Activated CD8-positive, alpha-beta memory T cell treated with anti-CD3 and anti-CD28 coated beads for 1 hour (primary cell): Measurements from ENCODE around the gene SSB.
"Not testable (repeated sequence)": the region's sequence is repeated elsewhere in the genome, so short reads cannot be mapped to it uniquely, and the experiment has no call there.

Source experiments
- DNase-seq, 2 donors: peaks; one replicate each; pipeline ENCODE4 v3.0.0-alpha.2; 2020; ENCODE audit warnings: low read depth in 1 of 2; ENCODE audit errors: extremely low read depth in 1 of 2

SSB gene

DNA sequence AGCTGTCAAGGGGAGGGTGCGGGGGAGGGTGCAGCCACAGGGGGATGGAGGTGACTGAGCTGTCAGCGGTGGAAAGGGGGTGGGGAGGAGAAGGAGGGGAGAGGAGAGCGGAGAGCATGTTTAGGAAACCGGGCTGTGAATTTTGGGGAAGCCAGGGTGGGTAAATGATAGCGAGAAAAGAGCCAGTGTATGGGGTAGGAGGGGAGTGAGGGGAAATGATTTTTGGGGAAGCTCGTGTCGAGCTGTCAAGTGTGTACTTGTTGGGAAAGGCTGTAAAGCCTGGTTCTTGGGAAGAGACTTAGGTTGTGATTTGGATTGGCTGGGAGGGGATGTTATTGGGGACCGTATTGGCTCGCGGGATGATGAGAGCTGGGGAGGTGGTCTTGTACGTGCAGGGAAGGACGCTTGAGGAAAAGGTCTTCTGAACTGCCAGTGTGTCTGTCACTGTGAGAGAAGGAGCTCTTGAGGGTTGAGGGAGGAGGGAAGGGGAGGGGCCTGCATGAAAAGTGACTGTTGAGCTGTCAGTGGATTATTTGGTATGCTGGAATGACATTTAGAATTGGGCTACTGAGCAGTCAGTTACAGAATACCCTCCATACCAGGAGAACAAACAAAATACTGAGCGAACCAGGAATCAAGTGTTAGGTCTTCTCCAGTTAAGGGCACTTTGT lies 29.6 kb downstream of the SSB start:
- no peak for DNase-seq

DNA sequence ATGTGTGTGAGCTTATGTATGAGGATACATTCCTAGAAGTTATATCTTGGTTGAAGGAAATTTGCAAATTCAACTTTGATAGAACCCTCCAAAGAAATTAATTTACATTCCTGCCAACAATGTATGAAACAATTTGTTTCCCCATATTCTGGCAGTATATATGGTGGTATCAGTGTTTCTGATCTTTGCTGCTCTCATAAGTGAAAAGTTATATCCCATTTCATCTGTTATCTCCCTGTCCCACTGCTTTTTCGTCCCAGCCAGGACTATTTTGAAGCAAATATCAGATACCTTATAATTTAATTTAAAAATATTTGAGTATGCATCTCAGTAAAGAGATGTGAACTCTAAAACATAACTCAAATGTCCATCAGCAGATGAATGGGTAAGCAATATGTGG lies 35.7 kb downstream of the SSB start:
- no peak for DNase-seq

DNA sequence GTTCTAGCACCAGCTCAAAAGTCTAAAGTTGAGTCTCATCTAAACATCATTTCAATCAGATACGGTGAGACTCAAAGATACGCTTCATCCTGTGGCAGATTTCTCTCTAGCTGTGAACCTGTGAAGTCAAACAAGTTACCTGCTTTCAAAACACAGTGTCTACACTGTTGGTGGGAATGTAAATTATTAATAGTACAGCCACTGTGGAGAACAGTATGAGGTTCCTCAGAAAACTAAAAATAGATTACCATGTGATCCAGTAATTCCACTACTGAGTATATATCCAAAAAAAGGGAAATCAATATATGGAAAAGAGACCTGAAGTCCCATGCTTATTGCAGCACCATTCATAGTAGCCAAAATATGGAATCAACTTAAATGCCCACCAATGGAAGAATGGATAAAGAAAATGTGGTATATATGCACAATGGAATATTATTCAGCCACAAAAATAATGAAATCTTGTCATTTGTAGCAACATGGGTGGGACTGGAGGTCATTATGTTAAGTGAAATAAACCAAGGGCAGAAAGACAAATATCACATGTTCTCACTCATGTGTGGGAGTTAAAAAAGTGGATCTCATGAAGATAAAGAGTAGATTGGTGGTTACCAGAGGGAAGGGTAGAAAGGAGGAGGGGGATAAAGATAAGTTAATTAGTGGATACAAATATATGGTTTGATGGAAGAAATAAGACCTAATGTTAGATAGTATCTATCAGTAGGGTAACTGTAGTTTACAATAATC lies 40.2 kb downstream of the SSB start:
- no peak for DNase-seq

DNA sequence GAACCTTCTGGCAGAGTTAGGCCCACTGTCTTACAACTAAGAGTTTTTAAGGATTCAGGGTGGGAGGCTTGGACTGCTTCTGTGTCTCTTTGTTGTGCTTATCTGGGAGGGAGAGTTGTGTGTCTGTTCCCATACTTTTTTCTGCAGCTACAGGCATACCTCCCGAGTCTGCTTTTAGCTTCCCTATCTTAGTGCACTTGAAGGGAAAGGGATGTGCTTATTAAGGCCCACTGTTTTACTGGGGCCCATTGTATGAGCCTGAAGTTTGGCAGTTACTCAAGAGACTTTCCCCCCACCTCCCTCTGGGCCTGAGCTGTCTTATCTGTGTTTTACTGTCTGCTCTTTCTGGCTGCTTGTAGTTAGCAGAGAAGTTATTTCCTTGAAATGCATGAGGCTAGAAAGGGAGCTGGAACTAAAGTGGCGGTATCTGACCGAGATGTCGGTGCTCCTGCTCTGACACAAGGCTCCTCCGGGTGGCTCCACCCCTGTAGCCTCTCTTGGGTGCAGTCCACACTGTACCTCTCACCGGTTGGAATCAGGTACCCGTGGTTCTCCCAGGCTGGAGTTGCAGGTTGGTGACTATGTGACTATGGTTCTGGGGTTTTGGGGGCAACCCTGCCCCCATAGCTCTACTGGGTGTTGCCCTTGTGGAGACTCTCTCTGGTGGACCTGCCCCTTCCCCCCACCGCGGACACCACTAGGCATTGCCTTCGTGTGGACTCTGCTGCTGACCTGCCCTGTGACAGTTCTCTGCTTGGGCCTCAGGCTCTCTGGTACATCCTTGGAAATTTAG lies 41.5 kb downstream of the SSB start:
- DNase-seq = no peak

DNA sequence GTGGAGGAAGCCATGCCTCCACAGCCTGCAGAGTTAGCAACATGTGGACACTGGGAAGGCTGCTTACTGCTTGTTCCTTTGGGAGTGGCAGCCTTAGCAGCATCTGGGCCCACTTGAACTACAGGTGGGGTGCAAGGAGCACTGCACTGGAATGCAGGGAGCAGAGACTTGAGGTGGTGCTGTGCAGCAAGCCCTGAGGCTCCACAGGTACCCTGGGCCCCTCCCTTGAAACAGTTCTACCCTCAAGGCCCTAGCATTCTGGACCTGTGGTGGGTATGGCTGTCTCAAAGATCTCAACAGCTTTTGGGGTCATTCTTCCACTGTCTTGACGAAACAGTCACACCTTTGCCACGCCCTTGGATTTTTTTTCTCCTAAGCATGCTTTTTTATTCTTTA lies 42.1 kb downstream of the SSB start:
- no peak for DNase-seq

DNA sequence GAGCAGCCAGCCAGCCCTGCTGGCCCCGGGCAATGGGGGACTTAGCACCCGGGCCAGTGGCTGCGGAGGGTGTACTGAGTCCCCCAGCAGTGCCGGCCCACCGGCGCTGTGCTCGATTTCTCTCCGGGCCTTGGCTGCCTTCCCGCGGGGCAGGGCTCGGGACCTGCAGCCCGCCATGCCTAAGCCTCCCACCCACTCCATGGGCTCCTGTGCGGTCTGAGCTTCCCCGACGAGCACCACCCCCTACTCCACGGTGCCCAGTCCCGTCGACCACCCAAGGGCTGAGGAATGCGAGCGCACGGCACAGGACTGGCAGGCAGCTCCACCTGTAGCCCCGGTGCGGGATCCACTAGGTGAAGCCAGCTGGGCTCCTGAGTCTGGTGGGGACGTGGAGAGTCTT lies 43.0 kb downstream of the SSB start:
- not testable (repeated sequence) for DNase-seq

DNA sequence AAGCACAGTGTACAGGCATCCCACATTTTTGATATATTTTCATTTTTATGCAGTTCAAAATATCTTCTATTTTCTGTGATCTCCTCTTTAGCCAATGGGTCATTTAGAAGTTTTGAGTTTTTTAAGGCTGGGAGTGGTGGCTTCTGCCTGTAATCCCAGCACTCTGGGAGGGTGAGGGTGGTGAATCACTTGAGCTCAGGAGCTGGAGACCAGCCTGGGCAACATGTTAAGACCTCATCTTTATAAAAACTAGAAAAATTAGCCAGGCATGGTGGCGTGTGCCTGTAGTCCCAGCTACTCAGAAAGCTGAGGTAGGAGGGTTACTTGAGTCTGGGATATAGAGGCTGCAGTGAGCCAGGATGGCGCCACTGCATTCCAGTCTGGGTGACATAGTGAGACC lies 46.3 kb downstream of the SSB start:
- DNase-seq = no peak

DNA sequence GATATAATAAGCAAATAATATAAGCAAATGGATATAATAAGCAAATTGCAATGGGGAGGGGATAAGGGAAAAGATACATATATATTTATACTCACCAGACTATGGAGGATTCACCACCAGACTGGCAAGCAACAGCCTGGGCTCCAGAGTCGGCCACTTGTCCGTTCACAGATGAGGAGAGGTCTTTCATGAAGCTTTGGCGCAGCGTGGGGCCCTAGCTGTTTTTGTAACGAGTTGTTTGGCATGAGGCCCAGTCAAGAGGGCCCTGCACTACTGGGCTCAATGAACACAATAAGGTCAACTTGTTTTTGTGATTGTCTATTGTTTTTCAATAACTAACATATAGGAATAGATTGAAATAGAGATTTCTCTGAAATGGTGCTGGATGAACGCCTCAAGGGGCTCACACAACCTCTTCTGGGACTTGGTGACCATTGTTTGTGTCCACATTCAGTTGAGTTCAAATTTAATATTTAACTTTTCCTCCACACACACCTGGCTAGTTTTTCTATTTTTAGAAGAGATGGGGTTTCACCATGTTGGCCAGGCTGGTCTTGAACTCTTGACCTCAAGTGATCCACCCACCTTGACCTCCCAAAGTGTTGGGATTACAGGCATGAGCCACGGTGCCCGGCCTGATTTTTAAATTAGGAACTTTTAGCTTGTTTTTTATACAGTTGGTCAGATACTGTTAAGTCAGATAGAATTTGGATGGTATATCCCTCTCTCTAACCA lies 50.5 kb downstream of the SSB start:
- not testable (repeated sequence) for DNase-seq

DNA sequence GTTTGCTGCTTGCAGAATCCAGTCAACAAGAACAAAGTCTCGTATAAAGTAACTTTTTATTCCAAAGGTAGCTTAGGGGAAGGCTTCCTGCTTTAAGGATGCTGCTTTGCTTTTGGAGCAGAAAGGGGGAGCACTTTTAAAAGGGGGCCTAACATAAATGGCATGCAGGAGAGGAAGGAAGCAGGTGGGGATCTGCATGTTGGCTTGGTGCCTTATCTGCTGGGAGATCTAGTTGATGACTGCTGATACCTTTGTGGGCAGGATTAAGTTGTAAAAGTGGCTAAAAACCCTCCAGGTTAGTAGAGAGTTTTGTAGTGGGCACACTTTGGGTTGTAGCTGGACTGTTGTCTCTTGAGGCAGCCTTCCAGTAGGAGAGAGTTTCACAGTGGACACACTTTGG lies 51.0 kb downstream of the SSB start:
- DNase-seq = no peak

DNA sequence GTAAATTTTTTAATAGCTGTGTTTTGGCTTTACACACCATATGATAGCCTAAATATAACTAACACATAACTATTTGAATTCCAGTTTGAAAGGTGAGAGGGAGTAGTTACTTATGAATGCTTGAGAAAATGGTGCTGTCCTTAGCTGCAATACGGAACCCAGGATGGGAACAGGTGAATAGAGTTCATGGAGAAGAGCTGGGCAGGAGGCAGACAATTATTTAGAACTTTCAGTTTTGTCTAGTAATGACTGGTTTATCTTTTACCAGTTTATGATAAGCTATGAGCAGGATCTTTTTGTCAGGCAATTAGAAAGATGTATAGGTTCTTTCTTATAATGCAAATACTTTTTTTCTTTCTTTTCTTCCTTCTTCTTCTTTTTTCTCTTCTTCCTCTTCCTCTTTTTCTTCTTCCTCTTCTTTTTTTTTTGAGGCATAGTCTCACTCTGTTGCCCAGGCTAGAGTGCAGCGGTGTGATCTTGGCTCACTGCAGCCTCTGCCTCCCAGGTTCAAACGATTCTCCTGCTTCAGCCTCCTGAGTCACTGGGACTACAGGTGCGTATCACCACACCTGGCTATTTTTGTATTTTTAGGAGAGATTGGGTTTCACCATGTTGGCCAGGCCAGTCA lies 54.5 kb downstream of the SSB start:
- DNase-seq = no peak

DNA sequence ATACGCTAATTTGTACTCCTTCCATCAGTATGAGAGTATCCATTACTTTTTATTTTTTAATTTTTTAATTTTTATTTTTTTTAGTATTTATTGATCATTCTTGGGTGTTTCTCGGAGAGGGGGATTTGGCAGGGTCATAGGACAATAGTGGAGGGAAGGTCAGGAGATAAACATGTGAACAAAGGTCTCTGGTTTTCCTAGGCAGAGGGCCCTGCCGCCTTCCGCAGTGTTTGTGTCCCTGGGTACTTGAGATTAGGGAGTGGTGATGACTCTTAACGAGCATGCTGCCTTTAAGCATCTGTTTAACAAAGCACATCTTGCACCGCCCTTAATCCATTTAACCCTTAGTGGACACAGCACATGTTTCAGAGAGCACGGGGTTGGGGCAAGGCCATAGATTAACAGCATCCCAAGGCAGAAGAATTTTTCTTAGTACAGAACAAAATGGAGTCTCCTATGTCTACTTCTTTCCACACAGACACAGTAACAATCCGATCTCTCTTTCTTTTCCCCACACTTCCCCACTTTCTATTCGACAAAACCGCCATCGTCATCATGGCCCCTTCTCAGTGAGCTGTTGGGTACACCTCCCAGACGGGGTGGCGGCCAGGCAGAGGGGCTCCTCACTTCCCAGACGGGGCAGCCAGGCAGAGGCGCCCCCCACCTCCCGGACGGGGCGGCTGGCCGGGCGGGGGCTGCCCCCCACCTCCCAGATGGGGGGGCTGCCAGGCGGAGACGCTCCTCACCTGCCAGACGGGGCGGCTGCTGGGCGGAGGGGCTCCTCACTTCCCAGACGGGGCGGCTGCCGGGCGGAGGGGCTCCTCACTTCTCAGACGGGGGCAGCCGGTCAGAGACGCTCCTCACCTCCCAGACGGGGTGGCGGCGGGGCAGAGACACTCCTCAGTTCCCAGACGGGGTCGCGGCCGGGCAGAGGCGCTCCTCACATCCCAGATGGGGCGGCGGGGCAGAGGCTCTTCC lies 56.9 kb downstream of the SSB start:
- DNase-seq = not testable (repeated sequence)

DNA sequence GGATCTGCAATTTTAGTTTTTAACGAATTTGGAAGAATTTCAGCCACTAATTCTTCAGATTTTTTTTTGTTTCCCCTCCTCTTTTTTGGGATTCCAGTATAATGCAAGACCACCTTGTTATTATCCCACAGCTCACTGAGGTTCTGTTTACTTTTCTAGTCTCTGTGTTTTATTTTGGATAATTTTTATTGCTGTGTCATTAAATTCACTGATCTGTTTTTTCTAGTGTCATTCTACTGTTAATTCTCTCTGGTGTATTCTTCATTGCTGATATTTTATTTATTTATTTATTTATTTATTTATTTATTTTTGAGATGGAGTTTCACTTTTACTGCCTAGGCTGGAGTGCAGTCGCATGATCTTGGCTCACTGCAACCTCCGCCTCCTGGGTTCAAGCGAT lies 60.8 kb downstream of the SSB start:
- DNase-seq = no peak

DNA sequence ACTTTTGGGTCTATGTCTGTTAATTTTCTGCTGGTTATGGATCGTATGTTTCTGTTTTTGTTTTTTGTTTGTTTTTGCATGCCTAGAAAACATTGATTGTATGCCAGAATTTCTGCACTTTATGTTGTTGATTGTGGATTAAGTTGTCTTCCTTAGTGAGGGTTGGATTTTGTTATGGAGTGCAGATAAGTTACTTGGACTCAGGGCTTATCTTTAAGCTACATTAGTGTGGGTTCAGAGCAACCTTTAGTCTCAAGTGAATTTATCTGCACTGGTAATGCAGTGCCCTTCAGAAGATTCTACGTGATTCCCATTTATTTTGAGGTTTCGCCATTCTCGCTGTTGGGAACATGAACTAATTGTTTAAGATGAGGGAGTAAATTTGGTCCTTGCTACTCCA lies 61.5 kb downstream of the SSB start:
- DNase-seq = no peak
